ENCODE data around the gene SYTL4.
"Not testable (repeated sequence)": the region's sequence is repeated elsewhere in the genome, so short reads cannot be mapped to it uniquely, and the experiment has no call there.

SYTL4 gene

GRCh38 chrX:100731441-100732281 is at the start of gene SYTL4:
Gene SYTL4 (minus strand): TSS chrX:100732121. CDS start chrX:100702037, 30,084 bp downstream.
- DNase-seq, result no peak

DNA sequence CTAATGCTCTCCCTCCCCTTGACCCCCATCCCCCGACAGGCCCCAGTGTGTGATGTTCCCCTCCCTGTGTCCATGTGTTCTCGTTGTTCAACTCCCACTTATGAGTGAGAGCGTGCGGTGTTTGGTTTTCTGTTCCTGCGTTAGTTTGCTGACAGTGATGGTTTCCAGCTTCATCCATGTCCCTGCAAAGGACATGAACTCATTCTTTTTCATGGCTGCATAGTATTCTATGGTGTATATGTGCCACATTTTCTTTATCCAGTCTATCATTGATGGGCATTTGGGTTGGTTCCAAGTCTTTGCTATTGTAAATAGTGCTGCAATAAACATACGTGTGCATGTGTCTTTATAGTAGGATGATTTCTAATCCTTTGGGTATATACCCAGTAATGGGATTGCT is 37.5 kb upstream of the SYTL4 start:
- DNase-seq, result not testable (repeated sequence)

- DNase-seq, result peak in 1 of 2 donors; percentile 7
Measured at GRCh38 chrX:100768679-100769338, 36.9 kb upstream of the SYTL4 start.

DNA sequence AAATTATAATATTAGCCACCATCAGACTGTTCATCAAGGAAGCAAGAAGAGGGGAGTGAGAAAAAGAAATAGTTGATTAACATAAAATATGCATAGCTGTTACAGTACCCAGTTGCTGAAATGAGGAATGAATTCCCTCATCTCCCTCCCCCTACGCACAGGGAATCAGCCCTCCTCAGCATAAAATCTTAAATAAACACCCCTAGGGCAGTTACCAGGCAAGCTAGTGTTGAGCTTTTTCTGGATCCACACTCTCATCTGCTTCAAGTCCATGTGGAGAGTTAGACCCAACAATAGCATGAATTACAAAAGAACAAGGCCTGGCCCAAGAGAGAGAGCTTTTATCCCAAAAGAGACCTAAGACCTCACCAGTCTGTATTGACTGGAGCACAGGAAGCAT is 19.0 kb upstream of the SYTL4 start:
- no peak for DNase-seq

DNA sequence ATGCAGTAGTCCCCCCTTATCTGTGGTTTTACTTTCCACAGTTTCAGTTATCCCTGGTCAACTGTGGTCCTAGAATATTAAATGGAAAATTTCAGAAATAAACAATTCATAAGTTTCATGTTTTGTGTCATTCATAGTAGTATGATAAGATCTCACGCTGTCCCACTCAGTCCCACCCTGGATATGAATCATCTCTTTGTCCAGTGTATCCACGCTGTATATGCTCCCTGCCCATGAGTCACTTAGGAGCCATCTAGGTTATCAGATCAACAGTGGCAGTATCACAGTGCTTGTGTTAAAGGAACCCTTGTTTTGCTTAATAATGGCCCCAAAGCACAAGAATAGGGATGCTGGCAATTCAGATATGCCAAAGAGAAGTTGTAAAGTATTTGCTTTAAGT is 16.2 kb upstream of the SYTL4 start:
- DNase-seq, result no peak

- no peak for DNase-seq
Measured at GRCh38 chrX:100747703-100748102, 15.8 kb upstream of the SYTL4 start.

GRCh38 chrX:100747090-100747489 is 15.2 kb upstream of the SYTL4 start:
- no peak for DNase-seq

DNA sequence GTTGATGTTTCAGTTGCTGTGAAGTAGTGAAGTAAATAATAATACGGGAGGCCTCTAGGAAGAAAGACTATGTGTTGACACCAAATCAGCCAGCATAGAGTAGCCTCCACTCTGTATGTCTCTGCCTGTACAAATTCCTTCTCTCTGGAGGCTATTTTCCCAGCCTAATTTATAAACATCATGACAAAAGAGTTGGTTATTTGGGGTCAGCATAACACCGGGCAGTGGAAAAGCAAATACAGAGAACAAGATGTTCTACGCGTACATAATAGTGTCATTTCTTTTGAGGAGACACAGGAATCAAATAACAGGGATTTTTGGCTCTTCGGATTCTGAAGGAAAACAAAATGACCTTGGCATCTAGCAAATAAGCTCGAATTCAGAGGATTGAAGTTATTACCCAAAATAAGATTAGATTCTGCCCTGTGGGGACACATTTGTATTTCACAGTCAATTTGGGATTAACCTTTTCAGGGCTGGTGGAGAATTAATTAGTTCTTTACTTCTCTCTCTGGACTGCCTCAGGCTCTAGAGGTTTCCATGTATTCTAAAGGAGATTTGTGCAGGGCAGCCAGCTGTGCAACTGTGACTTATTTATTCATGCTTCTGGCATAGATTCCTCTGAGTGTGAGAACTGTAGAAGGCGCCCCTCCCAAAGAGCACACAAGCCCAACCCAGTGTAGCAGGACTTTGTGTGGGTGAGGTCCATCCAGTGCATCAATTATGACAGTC is 14.1 kb upstream of the SYTL4 start:
- no peak for DNase-seq

- DNase-seq, result no peak
Measured at GRCh38 chrX:100745205-100745604, 13.3 kb upstream of the SYTL4 start.

GRCh38 chrX:100743009-100743607 is 11.2 kb upstream of the SYTL4 start:
- no peak for DNase-seq

DNA sequence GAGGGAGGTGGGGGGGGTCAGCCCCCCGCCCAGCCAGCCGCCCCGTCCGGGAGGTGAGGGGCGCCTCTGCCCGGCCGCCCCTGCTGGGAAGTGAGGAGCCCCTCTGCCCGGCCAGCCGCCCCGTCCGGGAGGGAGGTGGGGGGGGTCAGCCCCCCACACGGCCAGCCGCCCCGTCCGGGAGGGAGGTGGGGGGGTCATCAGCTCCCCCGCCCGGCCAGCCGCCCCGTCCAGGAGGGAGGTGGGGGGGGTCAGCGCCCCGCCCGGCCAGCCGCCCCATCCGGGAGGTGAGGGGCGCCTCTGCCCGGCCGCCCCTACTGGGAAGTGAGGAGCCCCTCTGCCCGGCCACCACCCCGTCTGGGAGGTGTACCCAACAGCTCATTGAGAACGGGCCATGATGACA is 7.9 kb downstream of the SYTL4 start:
- not testable (repeated sequence) for DNase-seq

DNA sequence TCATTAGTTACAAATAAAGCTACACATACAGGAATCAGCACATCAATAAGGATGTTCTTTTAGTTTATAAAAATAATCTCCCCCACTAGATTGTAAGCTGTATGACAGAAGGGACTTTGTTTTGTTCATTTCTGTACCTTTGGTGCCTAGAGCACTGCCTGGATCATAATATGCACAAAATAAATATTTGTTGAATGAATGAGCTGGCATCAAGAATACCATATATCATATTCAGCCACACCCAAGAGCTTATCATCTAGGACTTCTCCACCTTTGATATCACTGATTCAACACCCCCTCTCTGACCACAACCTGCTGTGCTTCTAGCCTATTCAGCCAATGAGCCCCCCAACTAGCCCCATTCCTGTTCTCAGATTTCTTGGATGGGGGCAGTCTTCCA is 10.6 kb downstream of the SYTL4 start:
- DNase-seq, result no peak

DNA sequence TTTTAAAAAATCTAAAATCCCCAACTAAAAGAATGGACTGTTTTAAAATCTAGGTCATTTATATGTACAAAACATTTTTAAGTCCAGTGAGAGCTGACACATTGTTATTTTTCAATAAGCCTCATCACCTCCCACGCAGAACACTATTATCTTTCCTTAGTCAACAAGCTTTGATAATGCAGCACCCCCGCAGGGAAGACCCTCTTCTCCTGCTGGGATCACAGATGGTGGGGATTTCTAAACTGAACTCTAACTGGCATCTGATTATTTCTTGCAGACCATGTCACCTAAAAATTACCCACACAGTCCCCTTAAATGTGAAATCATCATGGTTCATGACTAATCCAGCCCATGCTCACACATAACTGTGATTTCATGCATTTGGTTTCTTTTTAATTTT is 11.6 kb downstream of the SYTL4 start:
- DNase-seq, result no peak

DNA sequence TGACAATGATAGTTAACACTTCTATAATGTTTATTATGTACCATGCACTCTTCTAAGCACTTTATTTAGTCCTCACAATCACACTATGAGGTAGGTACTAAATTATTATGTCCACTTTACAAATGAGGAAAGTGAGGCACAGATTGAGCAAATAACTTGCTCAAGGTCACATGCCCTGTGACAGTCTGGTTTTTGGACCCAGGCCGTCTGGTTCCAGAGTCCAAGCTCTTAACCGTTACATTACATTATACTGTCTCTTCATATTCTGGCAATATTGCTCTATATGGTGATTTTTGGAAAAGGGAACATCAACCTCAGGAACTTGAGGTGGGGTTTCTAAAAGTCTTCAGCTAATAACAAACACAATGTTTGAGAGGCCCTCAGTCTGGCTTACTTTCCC is 12.8 kb downstream of the SYTL4 start:
- no peak for DNase-seq

- no peak for DNase-seq
Measured at GRCh38 chrX:100717363-100717762, 14.6 kb downstream of the SYTL4 start.

DNA sequence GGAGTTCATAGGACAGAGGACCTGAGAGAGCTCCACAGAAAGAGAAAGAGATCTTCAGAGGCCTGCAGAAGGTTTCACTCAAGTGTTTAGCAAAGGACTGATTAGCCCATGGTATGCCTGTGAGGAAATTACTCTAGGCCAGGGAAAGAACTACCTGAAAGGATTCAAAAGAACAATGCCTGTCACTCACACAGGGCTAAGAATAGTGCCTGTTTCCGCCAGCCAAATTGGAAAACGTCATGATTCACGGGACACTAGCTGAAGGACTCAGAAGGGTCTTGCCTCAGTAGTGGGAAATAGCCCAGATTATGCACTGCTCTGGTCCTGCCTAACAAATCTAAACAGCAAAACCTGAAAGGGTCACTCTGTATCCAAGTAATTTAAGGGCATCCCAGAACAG is 21.1 kb downstream of the SYTL4 start:
- no peak for DNase-seq

DNA sequence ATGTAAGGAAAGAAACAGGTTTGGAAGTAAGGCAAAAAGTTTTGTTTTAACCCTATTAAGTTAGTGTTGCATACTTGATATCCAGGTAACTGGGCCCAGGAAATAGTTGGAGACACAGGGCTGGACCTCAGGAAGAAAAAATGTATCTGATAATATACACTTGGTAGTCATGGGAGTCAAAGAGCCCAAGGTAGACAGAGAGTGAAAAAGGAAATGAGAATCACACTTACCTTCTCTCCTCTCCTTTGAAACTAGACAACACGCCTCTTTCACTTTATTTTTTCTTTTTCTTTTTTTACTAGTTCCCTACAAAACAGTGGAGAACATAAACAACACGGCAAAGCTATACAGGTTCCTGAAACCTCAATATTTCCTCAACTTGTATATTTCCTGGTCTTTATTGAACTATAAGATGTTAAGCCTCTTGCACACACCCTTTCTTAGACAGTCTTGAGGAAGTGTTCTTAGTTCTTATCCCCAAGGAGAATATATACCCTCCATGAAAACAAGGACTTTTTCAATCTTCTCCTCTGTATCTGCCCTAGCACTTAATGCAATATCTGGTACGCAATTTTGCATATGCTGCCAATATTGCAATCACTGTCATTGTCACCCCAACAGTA is 27.2 kb downstream of the SYTL4 start:
- no peak for DNase-seq

GRCh38 chrX:100700809-100701208 is 31.1 kb downstream of the SYTL4 start:
- no peak for DNase-seq

DNA sequence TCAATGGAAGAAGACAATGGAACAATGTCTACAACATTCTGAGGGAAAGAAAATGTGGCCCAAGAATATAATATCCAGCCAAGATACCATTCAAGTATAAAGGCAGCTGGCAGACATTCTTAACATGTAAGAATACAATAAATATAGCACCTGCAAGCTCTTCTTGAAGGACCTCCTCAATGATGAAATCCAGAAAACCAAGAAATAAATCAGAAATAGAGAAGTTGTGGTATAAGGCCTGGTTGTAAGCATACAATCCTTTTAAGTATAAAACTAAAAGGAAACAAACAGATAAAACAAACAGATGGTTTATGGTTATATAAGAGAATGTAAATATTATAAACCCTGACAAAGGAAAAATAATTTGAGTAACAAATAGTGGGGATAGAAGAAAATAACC is 33.4 kb downstream of the SYTL4 start:
- DNase-seq, result no peak

- DNase-seq, result no peak
Measured at GRCh38 chrX:100696699-100697351, 35.1 kb downstream of the SYTL4 start.

DNA sequence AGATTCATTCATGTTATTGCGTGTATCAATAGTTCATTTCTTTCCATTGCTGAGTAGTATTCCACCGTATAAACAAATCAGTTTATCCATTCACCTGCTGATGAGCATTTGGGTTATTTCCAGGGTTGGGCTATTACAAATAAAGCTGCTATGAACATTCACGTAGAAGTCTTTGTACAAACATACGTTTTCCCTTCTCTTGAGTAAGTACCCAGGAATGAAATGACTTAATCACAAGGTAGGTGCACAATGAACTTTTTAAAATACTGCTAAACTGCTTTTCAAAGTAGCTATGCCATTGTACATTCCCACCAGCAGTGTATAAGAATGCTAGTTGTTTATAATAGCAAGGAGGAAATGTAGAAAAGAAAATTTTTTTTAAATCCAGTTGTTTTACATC is 35.9 kb downstream of the SYTL4 start:
- no peak for DNase-seq

DNA sequence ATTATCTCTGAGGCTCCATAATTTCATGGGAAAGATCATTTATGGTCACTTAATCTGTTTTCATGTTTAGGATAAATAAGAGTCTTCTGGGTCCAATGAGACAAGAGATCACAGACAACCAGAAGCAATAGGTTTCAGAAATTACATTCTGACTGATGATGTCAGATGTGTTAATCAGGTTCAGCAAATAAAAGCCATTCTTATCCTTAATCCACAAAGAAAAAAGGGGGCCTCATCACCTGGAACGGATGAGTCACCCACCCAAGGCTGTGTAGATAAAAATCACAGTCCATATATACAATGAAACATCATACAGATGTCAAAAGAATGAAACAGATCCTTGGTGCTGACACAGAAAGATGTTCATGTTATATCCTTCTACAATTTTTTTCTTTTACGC is 36.6 kb downstream of the SYTL4 start:
- DNase-seq, result no peak
